Astrocyte of the cerebellum (primary cell): ENCODE results near the gene AKAP12.

ENCODE experiments used
- DNase-seq: peaks from one replicate; pipeline ENCODE4 v3.0.0-alpha.2; 2011; ENCODE audit warnings: low read depth
- H3K4me3 ChIP-seq: 2 replicates; pipeline ENCODE4 v1.5.1; 2011; ENCODE audit warnings: mild to moderate bottlenecking, low read depth, low read length, moderate library complexity
- in situ Hi-C: cut with HindIII; loops from 2 replicates; pipeline ENCODE4 v1.10.0; 2017; ENCODE audit warnings: low sequenced_read_pairs
- TF ChIP-seq, protein P1 (sequence below): IDR thresholded peaks from 2 replicates; pipeline ENCODE4 v1.5.1; 2012; ENCODE audit warnings: low read length, low read depth, moderate library complexity, mild to moderate bottlenecking; ENCODE audit errors: missing control alignments

AKAP12 gene

DNA sequence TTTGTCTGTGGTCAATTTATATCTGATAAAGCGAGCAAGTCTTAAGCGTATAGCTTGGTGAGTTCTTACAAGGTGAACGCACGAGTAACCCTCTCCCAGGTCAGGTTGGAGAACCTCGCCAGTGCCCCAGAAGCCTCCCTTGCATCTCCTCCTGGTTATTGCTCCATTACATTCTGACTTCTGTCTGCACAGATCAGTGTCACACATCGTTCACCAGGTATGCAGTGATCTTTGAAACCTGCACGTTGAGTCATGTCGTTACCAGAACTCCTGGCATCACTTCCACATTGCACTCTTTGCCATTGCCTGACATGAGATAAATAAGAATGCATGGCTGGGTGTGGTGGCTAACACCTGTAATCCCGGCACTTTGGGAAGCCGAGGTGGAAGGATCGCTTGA lies 44.2 kb downstream of the AKAP12 start:
- no peak for DNase-seq
- TF ChIP-seq, protein P1, sequence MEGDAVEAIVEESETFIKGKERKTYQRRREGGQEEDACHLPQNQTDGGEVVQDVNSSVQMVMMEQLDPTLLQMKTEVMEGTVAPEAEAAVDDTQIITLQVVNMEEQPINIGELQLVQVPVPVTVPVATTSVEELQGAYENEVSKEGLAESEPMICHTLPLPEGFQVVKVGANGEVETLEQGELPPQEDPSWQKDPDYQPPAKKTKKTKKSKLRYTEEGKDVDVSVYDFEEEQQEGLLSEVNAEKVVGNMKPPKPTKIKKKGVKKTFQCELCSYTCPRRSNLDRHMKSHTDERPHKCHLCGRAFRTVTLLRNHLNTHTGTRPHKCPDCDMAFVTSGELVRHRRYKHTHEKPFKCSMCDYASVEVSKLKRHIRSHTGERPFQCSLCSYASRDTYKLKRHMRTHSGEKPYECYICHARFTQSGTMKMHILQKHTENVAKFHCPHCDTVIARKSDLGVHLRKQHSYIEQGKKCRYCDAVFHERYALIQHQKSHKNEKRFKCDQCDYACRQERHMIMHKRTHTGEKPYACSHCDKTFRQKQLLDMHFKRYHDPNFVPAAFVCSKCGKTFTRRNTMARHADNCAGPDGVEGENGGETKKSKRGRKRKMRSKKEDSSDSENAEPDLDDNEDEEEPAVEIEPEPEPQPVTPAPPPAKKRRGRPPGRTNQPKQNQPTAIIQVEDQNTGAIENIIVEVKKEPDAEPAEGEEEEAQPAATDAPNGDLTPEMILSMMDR, result no peak
- no peak overlapping the region for H3K4me3 ChIP-seq
- in situ Hi-C loops, result no loop called here

DNA sequence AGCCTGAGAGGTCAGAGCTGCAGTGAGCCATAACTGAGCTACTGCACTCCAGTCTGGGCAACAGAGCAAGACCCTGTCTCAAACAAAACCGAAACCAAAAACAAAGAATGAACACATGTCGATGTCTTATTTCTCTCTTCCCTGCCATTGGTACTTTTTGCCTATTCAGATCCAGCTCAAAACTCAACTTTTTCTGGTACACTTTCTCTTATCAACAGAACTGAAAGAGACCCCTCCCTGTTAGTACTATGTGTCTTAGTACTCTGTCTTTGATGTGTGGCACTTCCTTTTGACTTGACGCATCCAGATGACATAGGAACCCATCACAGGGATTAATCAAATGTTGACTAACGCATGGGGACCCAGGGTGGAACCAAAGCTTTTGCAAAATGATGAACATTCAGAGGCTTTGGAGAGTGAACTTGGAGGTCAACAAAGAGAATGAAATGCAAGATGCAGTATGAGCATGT lies 44.8 kb downstream of the AKAP12 start:
- in situ Hi-C loops, result no loop called here
- TF ChIP-seq, protein P1, result no peak
- DNase-seq, result no peak
- no peak overlapping the region for H3K4me3 ChIP-seq

DNA sequence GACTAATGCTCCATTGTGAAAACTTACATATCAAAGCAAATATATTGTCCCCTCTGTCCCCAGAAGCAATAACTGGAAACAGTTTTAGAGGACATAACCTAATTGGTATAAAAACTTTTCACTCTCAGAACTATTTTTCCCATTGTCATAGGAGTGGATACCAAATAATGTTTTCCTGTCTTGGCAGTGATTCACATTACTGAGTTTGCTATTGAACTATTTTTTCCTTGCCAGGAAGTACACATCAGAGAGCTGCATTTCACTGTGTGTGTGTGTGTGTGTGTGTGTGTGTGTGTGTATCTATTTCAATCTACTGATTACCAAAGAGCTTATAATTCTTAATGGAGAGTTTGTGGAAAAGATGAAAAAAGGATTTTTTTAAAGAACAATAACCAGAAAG lies 45.4 kb downstream of the AKAP12 start:
- TF ChIP-seq, protein P1, result no peak
- in situ Hi-C loops, result no loop called here
- no peak overlapping the region for H3K4me3 ChIP-seq
- peak; percentile 44 for DNase-seq

DNA sequence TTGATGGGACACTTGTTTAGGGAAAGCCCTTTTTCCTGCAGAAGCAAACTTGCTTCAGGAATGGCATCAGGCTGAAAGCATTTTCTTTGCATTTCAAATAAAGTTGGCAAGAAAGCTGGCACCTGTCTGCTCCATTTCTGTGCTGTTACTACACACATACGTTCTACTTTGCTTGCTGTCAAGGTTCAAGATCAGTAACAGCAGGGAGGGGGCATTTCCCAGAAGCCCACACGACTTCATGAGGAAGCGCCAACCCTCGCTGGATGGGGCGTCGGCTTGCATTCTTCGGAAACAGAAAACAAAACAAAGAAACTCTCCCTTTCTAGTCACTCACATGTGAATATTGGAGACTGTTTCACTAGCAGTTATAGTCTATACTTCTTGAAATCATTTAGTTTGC lies 46.4 kb downstream of the AKAP12 start:
- in situ Hi-C loops, result no loop called here
- no peak for DNase-seq
- no peak overlapping the region for H3K4me3 ChIP-seq
- TF ChIP-seq, protein P1, result no peak

DNA sequence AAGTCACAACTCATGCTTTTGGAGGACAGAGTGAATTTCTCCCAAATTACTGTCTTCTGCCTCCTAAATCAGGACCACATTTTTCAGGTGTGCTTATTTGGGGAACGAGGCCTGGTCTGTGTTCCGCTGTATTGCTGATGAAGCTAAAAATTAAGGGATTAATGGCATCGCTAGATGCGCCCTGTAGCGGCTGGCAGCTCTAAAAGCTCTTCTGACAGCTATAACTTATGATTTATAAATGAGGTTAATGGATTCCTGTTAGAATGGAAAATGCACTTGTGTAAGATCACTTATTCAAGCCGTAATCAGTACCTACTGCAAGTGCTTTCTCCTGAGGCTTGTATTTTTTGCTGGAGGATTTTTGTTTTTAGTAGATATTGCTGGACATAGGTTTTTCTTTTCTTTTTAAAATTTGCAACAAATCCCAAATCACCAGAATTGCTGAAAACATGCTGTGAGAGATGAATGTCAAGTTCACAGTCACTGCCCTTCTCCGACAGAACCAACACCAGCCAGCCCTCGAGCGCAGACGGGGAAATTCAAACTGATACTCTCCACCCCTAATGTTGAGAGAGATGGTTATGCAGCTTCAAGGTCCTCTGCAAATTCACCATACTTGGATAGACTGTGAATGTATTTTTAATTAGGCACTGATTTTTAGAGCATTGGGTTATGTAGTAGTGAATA lies 49.1 kb downstream of the AKAP12 start:
- TF ChIP-seq, protein P1, result no peak
- in situ Hi-C loops, result no loop called here
- no peak overlapping the region for H3K4me3 ChIP-seq
- no peak for DNase-seq

DNA sequence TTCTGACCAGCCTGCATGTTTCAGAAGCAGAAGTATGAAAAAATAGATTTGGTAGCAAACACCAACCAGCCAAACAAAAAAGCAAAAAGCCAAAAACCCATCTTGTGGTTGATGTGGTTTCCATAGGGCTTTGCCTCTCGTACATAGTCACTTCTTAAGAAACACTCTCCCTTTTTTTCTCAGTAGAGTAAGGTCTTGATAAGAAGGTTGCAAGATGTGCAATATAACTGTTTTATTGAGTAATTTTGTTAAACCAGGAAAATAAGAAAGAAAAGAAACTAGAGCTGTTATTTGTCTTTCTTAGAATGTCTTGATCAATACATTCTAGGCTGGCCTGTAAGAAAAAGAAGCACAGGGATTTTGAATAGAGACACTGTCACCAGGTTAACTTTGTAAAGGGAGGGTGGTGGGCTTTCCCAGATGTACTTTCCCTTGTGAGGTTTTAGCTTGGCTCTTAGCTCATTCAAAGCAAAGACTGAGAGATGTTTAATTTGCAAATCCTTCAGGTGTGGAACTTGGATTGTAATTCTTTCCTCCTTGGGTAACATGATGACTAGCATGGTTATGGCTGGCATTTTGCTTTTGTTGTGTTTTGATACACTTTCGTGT lies 49.7 kb downstream of the AKAP12 start:
- no peak for DNase-seq
- H3K4me3 ChIP-seq, result no peak overlapping the region
- TF ChIP-seq, protein P1, result no peak
- in situ Hi-C loops, result no loop called here
